NOMO-1 (cell line): ENCODE data around the gene LANCL3.
A peak's percentile ranks its signal among the peaks of the same experiment; 100 is the strongest.

Experiments
- DNase-seq, 2 experiments: peaks; one replicate each; lab custom pipeline; 2025; ENCODE audit not compliant: unreplicated experiment in 2 of 2; lab: John Stamatoyannopoulos, UW

The LANCL3 gene

GRCh38 chrX:37678574-37678973, 107.1 kb downstream of the LANCL3 start:
- DNase-seq, result no peak

GRCh38 chrX:37679230-37679629, 107.8 kb downstream of the LANCL3 start:
- no peak for DNase-seq

GRCh38 chrX:37679888-37680287, 108.4 kb downstream of the LANCL3 start:
- no peak for DNase-seq

- DNase-seq, result no peak
Observed at GRCh38 chrX:37684426-37684825, 113.0 kb downstream of the LANCL3 start.

GRCh38 chrX:37684973-37685372, 113.5 kb downstream of the LANCL3 start:
- DNase-seq, result peak; percentile 14 to 26

GRCh38 chrX:37685381-37686359, 114.2 kb downstream of the LANCL3 start, which contains the start of gene XK:
Gene XK, plus strand, starts transcription at chrX:37685791. Its CDS starts 171 bp downstream, at chrX:37685962.
- DNase-seq, result peak; percentile 26 to 37

GRCh38 chrX:37686369-37686995, 115.0 kb downstream of the LANCL3 start:
- DNase-seq, result no peak

- no peak for DNase-seq
Observed at GRCh38 chrX:37686996-37687395, 115.5 kb downstream of the LANCL3 start.

GRCh38 chrX:37690119-37690518, 118.7 kb downstream of the LANCL3 start:
- DNase-seq, result no peak

- DNase-seq, result no peak
Observed at GRCh38 chrX:37692918-37693317, 121.5 kb downstream of the LANCL3 start.

- no peak for DNase-seq
Observed at GRCh38 chrX:37697169-37697760, 125.8 kb downstream of the LANCL3 start.

- no peak for DNase-seq
Observed at GRCh38 chrX:37701588-37701987, 130.1 kb downstream of the LANCL3 start.

- no peak for DNase-seq
Observed at GRCh38 chrX:37711991-37712390, 140.5 kb downstream of the LANCL3 start.

- DNase-seq, result no peak
Observed at GRCh38 chrX:37712458-37712857, 141.0 kb downstream of the LANCL3 start.

- no peak for DNase-seq
Observed at GRCh38 chrX:37714479-37714878, 143.0 kb downstream of the LANCL3 start.

- no peak for DNase-seq
Observed at GRCh38 chrX:37716602-37717001, 145.1 kb downstream of the LANCL3 start.

GRCh38 chrX:37717708-37718107, 146.2 kb downstream of the LANCL3 start:
- no peak for DNase-seq

- DNase-seq, result no peak
Observed at GRCh38 chrX:37722595-37722994, 151.1 kb downstream of the LANCL3 start.

GRCh38 chrX:37726346-37726745, 154.9 kb downstream of the LANCL3 start:
- no peak for DNase-seq
